Smooth muscle cell of the brain vasculature (primary cell): ENCODE measurements around the gene LIN28B.
"Not testable (repeated sequence)": the region's sequence is repeated elsewhere in the genome, so short reads cannot be mapped to it uniquely, and the experiment has no call there.

ENCODE experiments used
- DNase-seq: peaks from one replicate; pipeline ENCODE4 v3.0.0-alpha.2; 2012; ENCODE audit warnings: low read depth, low spot score

The LIN28B gene

DNA sequence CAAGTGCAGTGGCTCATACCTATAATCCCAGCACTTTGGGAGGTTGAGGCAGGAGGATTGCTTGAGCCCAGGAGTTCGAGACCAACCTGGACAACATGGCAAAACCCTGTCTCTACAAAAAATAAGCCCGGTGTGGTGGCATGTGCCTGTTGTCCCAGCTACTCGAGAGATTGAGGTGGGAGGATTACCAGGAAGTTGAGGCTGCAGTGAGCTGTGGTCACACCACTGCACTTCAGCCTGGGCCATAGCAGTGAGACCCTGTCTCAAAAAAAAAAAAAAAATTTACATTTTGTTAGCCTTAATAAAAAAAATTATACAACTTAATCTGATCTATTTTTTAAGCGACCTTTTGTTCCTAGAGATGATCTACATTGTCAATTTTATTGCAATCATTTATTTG, 56.6 kb downstream of the LIN28B start:
- not testable (repeated sequence) for DNase-seq

DNA sequence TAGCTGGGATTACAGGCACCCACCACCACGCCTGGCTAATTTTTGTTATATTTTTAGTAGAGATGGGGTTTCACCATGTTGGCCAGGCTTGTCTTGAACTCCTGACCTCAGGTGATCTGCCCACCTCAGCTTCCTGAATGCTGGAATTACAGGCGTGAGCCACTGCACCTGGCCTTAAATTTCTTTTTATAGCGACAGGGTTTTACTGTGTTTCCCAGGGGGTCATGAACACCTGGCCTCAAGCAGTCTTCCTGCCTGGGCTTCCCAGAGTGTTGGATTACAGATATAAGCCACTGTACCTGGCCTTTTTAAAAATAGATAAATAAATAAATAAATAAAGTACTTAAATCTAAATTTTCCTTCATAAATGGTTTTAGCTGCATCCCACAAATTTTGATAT, 57.5 kb downstream of the LIN28B start:
- no peak for DNase-seq

DNA sequence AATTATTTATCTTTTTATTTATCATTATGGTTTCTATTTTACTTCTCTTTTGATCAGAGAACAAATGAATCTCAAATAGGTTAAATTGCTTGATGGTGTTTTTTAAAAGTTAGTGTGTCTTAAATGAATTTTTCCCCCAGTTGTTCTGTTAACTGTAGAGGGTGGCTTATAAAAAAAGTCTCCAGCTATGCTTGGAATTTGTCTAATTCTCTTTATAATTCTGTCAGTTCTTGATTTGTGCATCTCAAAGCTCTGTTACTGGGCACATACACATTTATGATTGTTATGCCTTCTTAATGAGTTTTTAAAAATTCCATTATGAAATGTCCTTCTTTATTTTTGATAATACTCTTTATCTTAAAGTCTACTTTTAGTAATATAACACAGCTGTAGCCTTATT, 58.0 kb downstream of the LIN28B start:
- no peak for DNase-seq

DNA sequence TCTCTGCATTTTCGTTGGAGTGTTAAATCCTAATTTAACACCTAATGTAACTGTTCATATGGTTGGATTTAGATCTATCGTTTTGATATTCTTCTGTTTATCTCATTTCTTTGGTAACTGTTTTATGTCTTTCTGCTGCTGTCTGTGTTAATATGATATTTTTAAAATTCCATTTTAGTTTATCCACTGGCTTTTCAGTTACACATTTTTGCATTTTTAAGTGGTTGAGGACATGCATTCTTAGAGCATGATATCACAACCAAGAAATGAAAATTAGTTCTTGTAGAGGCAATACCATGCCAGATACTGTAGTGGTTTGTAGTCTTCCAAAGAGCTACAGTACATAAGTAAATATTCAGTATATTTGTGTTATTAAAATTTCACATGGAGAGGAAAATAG, 58.6 kb downstream of the LIN28B start:
- DNase-seq, result no peak

DNA sequence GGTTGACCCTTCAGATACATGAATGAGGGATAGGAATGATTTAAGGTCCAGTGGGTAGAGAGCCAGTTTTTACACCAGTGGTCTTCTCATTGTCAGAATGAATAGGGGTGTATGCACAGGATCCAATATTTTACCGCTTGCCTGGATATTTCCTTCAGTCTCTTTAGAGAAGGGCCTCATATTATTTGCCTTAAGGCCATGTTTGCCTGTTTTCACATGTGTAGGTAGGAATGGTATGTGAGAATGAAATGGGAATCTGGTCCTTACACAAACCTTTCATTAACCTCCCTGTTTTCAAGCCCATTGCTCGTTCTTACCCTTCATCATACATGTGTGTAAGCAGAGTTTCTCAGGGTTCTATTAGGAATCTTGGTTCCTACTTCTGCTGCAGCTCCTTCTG, 62.4 kb downstream of the LIN28B start:
- DNase-seq, result no peak

DNA sequence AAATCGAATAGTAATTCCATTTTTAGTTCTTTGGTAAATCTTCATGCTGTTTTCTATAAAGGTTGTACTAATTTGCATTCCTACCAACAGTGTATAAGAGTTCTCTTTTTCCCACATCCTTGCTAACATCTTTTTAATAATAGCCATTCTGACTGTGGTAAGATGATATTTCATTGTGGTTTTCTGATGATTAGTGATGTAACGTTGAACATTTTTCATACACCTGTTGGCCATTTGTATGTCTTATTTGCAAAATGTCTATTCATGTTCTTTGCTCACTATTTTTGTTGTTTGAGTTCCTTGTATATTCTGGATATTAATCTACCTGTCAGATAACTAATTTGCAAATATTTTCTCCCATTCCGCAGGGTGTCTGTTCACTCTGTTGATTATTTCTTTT, 64.5 kb downstream of the LIN28B start:
- no peak for DNase-seq

DNA sequence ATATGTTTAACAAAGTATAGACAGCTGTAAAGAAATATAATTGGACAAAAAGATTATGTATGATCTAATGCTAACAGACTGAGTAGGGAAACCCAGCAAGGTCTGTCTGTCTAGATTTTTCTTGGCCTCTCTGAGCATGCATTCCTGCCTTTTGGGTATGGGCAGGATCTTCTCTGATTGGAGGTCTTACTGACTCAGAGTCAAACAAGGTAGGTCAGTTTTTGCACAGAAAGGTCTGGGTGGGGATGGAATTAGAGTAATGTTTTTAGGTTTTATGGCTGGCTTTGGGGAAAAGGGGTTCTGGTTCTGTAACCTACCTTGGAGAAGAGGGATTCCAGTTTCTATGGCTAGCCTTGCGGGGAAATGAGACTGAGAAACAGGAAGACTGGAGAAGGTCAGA, 65.5 kb downstream of the LIN28B start:
- DNase-seq, result no peak

DNA sequence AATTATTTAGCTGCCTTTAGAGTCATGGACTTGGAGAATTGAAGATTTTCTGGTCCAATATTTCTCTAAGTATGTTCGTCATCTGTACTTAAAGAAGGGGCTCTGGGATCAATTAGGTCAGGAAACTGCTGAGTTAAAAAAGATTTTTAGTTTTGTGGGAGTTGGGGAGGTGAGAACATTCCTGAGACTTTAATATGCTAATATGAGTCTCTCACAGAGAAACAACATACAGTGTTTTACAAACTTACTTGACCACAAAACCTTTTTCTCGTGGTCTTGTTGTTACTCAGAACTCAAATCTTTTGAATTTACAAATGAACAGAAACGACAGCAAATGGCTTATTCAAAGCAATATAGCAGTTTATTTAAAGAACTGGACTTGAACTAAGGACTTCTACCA, 67.9 kb downstream of the LIN28B start:
- DNase-seq, result no peak

DNA sequence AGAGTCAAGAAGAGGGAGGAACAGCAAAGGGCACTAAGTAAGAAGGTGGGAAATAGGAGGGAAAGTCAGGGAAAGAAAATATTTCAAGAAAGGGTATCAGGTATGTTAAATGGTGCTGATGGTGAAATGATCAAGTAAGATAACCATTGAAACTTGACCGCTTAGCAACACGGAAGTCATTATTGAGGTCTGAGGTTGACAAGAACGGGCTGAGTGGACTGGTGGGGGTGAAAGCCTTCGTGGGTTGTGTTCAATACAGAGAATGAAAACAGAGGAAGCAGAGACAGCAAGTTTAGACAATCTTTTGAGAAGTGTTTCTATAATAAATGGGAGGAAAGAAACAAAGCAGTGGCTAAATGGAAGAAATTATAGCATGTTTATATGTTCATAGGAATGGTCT, 72.0 kb downstream of the LIN28B start:
- DNase-seq, result no peak

DNA sequence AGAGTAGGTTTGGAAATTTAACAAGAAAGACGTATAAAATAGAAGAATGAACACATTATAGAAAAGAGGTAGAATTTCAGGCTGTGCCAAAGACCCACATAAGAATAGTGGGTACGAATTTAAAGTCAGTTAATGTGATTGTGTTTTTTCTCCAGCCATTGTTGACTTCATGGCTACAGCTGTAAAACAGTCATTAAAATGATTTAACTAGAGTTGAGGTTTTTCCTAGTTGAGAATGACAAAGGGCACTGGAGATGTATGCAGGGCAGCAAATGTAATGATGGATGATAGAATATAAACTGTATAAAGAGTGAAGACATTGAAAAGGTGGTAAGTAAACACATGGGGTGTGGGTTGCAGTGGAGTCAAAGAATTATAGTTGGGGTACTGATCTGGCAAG, 72.7 kb downstream of the LIN28B start:
- DNase-seq, result no peak

DNA sequence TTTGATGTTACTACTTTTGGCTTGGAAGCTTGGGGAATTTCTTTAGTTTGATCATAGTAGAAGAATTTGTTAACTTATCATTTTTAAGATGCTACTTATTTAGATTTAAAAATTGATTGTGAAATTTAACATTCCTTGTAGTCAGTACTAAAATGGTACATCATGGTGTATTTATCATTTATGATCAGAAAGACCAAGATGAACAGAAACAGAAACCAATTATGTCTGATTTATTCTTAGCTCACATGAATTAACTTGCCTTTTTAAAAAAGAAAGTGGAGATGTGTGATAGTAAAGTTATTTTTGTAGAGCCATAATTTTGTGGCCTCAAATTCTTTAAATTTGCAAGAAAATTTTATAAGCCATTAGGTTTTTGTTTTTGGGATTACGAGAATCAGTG, 77.6 kb downstream of the LIN28B start:
- no peak for DNase-seq

DNA sequence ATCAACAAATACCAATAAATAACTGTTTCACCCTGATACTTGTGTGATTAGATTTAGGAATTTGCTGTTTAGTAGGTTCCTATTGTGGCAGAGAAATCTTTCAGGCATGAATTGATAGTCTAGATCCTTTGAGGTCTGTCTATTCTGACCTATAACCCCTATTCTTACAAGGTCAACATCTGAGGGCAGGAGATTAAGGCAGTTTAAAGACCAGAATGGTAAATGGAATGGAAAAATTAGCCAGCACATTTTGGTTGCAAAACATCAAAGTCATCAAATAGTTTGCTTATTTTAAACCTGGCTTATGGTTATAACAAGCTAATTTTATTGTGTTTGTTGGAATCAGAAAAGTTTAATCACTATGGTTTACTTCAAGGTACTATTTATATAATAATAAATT, 78.4 kb downstream of the LIN28B start:
- no peak for DNase-seq

DNA sequence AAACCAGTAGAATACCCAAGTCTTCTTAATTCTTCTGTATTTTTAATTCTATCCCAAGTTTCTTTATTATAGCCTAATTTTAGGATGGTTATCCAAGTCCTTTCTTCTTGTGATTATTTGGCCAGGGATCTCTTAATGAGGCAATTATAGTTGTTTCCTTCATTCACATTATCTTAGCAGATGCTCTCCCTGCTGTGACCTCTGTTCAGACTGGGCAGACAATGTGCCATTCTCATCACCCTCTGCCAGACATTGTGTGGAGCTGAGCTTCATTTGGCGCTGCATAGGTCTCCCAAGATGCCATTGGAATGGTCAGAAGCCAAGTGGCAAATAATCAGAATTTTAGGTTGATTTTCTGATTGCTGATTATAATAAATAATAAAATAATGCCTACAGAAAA, 79.4 kb downstream of the LIN28B start:
- DNase-seq, result no peak

DNA sequence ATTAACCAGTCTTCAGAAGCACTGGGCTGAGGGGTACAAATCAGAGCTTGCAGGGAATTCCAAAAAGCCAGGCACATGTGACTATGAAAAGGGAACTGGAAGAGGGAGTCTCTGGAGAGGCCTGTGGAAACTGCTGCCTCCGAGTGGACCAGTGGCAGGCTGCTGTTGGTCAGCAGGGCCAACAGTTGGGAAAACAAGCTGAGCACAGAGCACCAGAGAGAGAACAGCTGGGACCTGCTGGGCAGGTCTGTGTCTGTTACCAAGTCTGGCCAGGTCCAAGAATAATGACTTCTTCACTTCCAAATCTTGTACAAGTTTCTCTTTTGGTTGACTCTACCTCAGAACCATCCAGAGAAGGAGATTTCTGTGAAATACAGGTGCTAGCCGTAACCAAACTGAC, 81.4 kb downstream of the LIN28B start:
- no peak for DNase-seq

DNA sequence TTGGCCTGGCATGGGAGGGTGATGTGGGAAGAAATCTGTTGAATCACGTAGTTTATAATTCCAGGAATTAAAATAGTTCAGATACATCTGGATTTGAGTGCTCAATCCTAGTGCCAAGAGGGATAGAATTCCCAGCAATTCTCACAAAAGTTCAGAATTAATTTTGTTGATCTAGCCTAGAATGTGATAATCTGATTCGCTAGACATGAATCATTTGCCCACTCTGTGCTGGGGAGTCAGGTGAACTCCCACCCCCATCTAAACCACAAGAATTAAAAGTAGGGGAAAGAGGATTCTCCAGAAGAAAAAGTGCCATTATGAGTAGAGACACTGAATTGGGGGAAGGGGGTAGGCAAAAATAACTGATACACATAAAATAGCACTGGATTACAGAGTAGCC, 85.0 kb downstream of the LIN28B start:
- no peak for DNase-seq

DNA sequence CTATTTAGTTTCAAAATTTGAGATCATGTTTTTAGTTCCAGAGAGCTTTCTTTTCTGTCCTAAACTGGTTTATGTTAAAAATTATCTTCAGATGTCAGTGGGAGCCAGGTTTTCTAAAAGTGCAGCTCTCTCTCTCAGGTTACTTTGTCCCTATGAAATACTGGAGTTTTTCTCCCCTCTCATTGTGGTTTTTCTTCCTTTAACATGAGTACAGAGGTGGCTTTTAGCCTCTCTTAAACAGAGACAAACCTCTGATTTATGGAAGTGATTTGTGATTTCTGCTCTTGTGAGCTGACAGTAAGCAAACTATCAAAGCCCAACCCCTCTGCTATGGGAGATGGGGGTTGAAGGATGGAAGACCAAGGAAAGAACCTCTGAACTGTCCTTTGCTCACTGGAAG, 85.7 kb downstream of the LIN28B start:
- no peak for DNase-seq

DNA sequence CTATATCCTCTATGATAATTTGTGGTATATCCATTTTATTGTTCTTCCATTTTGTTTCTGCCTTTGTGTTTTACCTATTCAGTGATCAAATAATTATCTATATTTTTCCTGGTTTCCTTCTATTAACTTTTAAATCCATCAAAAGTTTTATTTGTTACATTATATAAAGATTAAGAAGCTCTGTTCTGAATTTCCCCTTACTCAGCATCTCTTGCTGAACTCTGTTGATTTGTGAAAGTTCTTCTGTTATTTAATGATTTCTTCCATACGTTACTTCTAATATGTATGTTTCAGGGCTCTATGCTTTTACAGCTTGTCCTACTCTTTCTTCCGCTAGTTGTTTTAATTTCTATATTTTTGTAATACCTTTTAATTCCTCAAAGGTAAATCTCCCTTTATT, 87.1 kb downstream of the LIN28B start:
- no peak for DNase-seq

DNA sequence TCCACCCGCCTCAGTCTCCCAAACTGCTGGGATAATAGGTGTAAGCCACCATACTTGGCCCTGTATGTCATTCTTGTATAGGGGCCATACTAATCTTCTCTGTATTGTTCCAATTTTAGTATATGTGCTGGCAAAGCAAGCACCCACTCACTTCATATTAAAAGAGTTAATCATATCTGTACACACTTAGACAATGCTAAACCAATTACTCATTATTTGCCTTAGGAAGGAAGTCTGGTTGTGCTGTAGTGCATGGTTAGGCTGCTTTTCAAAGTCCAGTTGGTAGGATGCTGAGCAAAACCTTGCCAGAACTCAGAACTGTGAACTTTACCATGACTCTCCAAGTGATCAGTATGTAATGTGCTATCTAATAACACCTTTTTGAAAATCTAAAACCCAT, 88.6 kb downstream of the LIN28B start:
- DNase-seq, result no peak

DNA sequence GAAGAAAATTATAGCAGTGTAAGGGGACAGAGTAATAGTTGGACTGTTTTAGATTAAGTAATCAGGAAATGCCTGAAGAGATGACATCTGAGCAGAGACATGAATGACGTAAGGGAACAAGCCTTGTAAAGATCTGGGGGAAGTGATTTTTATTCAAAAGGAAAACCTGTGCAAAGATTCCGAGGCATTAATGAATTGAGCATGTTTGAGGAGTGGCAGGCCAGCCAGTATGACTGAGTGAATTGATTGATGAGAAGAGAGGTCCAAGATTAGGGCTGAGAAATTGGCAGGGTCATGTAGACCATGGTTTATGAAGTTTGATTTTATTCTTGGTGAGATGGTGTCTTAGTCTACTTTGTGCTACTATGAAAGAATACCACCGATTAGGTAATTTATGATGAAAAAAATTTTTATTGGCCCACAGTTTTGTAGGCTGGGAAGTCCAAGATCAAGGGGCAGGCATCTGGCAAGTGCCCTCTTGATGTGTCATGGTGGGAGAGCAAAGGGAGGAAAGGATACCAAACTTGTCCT, 95.1 kb downstream of the LIN28B start:
- DNase-seq, result no peak

DNA sequence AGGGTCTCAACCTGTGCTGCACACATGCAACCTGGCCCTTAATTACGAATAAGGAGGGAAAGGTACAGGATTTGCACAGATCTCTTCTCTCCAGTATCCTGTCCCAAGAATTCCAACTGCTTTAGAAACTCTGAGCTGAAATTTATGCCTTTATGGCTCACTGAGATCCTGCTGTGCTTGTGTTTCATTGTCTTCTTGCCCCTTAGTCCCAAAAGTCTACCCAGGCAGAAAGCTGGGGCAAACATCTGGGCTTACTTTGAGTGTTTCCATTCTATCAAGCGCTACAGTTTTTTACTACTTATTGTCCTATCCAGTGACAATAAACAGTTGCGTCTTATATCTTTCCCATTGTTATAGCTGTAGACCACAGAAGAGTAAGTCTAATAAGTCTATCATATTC, 99.7 kb downstream of the LIN28B start:
- DNase-seq, result no peak

DNA sequence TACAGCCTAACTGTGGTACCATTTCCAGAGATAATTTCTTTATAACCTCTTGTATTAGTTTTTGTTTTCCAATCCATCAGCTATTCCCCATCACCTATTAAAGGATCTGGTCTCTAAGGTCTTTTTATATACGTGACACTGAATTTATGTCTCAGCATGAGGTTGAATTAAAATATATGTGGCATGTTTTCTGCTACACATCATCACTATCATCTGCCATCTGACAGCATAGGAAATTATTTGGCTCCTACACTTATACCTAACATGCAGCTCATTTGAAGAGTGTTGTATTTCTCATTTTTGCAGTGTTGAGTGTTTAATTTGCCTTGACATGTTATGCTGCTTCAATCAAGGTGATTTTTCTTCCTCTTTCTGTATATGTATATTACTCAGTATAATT, 100.3 kb downstream of the LIN28B start:
- DNase-seq, result no peak

DNA sequence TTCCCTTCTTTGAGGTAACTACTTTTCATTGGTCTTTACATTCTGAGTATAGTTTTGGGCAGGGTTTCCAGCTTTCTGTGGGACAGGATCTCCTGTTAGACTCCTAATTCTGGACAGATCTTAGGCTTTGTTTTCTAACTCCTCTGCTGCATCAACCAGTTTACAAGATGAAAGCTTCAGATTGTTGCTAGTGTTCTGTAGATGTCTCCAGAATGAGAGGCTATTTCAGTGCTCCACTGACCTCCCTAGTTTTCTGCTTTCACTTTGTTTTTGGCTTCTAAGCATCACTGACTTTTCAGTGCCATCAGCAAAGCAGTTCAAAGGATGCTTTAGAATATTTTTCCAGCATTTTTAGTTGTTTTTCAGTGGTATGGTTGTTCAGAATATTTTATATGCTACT, 101.4 kb downstream of the LIN28B start:
- DNase-seq, result no peak

DNA sequence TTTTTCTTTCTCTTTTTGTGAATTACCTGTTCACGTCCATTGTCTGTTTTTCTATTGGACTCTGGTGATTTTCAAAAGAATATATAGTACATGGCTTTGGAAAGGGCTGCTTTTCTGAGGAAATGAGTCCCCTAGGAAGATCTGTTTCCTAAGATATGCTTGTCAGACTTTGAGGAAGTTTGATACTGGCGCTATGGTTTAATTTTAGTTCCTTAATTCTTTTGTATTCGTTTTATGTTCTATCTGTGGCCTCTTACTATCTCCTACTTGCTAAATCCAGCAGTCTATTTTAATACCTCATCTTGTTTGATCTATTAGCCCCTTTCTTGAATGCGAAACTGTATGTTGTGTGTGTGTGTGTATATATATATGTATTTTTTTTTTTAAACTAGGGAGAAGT, 101.9 kb downstream of the LIN28B start:
- no peak for DNase-seq

DNA sequence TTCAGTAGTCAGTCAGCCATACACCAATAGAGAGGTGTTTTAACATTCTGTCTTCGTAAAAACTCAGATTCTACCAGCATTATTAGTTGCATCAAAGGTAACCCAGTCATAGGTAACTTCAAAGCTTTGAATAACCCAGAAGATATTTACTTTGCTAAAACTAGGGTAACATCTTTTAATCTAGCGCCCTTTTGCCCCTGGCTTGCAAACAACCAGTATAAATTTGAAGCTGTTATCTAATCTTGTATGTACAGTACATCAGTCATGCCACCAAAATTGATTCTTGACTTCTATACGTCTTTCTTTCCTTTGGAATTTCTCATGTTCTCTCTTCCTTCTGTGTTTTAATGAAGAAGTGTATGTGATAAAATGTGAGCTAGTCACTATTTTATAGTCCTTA, 109.3 kb downstream of the LIN28B start:
- no peak for DNase-seq

DNA sequence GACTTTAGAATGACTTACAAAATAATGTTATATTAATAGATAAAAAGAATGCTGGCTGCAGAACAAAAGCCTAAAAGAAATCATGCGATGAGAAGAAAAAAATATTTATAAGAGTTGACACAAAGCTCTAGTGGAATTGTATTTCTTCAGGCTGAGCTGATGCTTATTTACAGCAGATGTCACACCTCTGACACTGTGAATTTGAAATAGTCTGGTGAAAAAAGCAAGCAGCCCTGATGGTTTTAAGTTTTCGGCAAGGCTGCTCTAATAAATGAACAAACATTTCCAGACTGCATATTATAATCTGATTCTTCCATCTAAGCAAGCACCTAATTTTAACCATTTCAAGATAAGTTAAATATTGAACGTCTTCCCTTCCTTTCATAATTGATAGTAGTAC, 109.9 kb downstream of the LIN28B start:
- DNase-seq, result no peak
